ENCODE data around the gene NPAS2.

The NPAS2 gene

GRCh38 chr2:100907832-100908231, 87.9 kb downstream of the NPAS2 start:
- DNase-seq (ENCODE audit: low read depth) = no peak

DNA sequence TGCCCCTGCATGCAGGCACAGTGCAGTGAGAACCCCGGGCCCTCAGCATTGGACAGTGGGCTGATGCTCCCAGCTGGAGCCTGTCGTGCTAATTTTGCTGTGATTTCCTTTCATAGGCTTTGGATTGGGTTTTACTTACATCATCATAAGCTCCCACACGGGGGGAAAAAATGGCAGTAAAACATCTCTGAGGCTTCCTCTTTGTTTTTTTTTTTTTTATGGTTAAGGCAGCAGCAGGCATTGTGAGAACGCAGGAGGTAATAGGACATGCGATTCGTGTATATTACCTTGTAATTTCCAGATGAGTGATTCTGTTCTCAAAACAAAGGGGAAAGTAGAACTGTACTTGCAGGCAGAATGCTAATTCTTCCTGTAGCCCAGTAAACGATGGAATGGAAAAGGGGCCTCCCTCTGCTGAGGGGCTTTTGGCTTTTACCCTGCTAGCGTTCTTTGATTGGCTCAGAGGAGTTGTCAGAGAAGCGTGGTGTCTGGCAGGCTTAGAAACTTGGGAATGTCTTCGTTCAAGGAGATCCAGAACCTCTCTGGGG, 89.7 kb downstream of the NPAS2 start:
- no peak for DNase-seq (ENCODE audit: low read depth)

- DNase-seq (ENCODE audit: low read depth) = no peak
These were observed 90.2 kb downstream of the NPAS2 start for GRCh38 chr2:100910111-100910510.

DNA sequence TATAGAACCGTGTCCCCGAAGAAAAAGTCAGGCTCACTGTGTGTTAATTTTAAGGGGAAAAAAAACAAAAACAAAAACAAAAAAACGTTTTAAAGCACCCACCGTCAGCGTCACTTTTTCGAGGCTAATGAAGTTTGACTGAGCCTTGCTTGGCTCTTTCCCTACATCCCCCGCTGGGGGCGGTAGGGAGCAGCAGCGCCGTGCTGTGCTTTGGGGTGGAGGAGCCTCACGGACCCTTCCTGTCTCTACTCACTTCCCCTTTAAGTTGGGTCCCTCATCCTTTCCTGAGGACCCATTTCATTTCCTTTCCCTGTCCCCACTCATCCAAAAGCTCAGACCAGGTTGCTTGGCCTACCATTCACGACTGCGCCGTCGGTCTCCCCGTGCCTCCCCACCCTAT, 99.4 kb downstream of the NPAS2 start:
- no peak for DNase-seq (ENCODE audit: low read depth)

GRCh38 chr2:100921685-100922161, 101.8 kb downstream of the NPAS2 start:
- no peak for DNase-seq (ENCODE audit: low read depth)

DNA sequence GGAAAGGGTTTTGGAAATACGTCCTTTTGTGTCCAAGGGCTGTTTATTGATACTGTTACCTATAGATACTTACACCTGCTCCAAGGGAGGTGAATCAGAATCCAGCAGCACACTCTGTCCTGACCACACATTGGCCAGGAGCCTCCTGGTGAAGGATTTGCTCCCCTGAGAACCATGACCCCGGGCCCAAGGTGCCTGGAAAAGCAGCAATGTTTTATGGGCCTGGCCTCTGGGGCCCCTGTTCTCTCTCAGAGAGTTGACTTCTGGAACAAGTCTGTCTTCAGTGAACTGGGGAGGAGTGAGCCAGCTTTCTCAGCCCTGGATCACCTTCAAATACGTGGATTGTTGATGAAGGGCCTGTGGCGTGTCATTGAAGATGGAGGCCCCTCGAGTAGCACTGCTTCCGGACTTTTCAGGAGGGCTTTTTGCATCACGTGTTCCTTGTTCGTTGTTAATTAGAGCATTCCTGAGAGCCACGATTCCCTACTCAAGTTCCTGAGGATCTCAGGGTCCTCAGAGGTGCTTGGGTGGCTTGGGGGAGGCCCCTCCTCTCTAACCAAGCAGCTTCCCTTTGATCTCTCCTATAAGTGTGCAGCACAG, 103.6 kb downstream of the NPAS2 start:
- DNase-seq (ENCODE audit: low read depth) = no peak

- DNase-seq (ENCODE audit: low read depth) = no peak
These were observed 104.2 kb downstream of the NPAS2 start for GRCh38 chr2:100924122-100924519.

DNA sequence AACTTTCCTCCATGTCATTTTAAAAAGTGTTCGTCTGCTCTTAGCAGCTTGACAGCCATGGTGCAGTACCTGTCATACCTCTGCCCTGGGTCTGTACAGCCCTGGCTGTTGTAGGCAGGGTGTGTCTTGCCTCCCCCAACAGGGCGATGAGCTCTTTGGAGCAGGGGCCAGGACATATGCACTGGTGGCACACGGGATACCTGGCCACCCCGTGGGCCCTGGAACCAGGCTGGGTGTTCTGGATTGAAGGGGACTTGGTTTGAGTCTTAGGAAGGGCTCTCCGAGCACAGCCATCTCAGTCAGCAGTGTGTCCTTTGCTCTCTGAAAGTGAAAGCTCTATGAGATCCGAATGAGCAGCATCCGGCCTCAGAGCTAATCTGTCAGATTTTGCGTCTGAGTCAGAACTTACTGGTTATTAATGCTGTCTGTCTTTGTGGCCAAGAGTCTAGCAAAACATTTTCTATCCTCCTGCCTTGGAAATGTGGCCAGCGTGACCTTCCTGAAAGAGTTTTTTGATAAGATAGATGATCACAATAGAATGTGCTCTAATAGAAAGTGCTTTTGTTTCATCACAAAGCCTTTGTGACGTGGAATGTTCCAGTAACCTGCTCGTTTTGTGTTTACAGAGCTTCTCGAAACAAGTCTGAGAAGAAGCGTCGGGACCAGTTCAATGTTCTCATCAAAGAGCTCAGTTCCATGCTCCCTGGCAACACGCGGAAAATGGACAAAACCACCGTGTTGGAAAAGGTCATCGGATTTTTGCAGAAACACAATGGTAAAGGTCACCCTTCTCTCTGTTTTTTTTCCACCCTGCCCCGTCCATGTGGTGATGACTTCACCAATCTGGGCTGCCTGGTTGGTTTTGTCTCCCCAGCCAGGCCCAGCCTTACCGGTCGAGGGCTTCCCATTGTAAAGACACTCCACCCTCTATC, 104.8 kb downstream of the NPAS2 start:
- DNase-seq (ENCODE audit: low read depth) = peak; percentile 42

GRCh38 chr2:100928235-100928634, 108.3 kb downstream of the NPAS2 start:
- DNase-seq (ENCODE audit: low read depth) = no peak

GRCh38 chr2:100929147-100929546, 109.2 kb downstream of the NPAS2 start:
- DNase-seq (ENCODE audit: low read depth) = no peak

- peak; percentile 26 for DNase-seq (ENCODE audit: low read depth)
These were observed 114.8 kb downstream of the NPAS2 start for GRCh38 chr2:100934504-100935371.

DNA sequence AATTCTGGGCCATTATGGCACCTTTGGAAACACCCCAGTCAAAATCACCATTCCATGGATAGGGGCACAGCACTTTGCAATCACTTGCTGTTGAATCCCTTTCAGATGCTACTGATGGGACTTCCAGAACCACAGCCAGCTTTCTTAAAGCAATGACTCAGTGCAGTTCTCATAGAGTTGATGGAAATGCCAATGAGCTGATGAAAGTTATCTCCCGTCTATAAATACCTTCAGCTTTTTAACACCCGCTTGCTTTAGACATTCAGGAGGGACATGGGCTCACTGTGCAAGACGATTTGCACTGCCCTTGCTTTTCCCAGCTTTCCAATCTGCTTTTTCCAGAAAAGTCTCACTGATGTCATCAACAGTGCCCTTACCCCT, 115.4 kb downstream of the NPAS2 start:
- peak; percentile 30 for DNase-seq (ENCODE audit: low read depth)

DNA sequence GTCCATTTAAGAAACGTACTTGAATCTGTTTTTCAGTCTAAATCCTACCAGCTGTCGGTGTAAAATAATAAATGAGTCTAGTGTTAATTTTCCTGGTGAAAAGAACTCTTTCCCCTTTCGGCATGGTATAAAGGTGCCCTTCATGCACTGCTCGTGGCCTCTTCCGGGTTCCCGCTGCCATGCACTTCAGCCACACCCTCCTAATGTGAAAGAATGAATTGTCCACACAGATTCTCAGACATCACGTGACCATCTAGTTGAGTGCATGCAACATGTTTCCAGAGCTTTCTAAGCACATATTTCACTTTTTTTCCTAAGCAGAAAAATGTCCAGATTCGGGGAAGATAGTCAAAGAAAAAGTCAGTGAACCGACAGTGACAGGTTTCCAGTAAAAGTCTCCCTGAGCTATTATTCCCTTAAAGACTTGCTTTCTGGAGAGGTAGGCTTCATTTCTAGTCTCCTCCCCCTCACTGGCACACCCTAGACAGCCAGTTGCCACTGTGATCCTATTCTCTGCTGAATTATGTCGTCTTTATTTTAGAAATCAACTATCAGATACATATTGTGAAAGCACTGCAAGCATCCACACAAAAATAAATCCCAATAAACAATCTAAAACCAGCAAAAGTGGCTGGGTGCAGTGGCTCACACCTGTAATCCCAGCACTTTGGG, 116.3 kb downstream of the NPAS2 start:
- DNase-seq (ENCODE audit: low read depth) = no peak

DNA sequence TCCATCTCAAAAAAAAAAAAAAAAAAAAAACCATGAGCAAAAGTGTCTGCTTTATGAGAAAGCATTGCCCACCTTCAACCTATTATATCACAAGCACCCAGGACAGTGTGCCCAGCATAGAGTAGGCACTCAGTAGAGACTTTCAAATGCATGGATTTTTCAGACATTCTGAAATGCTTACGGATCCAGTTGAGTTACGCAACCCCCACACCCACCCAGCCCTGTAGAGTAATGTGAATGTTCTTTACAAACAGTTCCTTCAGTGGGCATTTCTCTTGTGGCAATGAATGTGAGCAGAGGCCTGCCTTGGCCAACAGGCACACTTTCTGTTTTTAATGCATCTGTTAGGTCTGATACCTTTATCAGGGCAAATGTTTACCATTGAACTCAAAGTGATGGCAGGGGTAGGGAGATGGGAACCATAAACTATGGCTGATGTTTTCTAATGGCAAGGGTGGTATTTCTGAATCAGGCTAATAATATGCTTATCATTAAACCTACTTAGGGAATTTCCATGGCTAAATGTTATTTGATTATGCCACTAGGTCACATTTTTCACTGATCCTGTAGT, 117.1 kb downstream of the NPAS2 start:
- no peak for DNase-seq (ENCODE audit: low read depth)

DNA sequence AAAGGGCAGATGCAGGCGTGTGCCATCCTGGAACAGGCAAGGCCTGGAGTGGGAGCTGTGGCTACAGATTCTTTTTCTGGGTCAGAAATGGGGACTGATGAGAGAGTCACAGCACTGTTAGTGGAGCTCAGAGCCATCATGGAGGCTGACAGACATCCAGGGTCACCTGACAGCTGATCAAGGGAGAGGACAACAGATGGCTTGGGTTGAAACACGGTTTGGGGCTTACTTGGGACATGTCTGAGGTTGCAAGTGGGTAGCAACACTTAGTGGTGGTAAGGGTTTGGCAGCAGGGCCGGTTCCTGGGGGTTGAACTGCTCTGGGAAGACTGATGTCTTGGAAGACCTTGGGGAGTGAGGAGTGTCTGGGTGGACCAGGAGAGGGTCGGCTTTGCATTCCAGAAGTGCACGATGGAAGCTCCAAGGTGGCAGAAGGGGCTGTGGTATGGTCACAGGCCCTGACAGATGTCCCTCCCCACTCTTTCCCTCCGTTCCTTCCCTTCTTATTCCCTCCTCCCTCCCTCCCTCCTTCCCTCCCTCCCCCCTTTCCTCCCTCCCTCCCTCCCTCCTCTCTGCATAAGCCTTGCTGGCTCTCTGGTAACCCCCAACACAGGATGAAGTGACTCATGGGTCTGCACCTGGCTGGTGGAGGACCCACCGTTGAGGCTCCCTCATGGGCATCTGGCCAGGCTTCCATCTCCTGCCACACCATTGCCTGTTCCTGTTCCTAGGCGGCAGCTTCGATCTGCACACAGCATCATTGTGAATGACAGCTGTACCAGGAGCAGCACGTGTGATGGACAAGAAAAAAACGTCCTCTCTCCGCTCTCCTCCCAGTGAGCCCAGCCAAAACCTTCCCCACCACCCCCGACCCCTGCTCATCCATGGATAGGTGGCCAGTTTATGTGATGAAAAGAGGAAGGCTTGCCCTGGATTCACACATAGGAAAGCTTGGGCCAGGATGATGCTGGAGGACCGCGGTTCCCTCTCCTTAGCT, 118.4 kb downstream of the NPAS2 start:
- no peak for DNase-seq (ENCODE audit: low read depth)

DNA sequence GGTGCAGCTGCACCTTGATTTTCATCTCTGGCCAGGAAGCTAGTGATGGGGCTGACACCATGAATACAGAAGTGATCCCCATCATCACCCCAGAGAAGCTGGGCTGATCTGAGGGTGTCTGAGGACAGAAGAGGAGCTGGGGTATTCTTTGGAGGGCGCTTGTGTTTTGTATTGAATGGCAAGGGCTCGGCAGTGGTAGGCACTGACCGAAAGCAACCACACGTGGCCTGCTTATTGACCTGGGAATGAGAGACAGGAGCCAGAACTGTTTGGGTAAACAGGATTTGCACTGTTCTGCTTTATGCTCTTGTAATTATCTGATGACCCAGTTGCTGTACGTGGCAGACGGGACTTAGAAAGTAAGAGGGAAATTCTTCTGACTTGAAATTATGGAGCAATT, 119.5 kb downstream of the NPAS2 start:
- no peak for DNase-seq (ENCODE audit: low read depth)

DNA sequence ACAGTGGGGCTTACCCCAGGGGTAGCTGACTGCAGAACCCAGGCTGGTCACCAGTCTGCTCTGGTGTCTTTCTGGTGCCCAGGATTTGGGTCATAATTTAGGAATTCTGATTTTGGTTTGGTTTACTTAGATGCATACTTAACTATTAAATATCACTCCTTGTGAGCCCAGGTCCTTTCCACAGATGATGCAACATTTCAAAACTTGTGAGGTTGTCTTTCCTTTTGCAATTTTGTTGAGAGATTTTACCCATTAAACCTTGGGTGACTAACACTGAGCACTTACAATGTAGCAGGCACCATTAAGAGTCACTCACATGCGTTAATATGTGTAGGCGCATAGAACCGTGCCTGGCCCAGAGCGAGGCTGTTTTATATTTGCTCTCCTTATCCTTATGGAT, 120.3 kb downstream of the NPAS2 start:
- peak; percentile 36 for DNase-seq (ENCODE audit: low read depth)

DNA sequence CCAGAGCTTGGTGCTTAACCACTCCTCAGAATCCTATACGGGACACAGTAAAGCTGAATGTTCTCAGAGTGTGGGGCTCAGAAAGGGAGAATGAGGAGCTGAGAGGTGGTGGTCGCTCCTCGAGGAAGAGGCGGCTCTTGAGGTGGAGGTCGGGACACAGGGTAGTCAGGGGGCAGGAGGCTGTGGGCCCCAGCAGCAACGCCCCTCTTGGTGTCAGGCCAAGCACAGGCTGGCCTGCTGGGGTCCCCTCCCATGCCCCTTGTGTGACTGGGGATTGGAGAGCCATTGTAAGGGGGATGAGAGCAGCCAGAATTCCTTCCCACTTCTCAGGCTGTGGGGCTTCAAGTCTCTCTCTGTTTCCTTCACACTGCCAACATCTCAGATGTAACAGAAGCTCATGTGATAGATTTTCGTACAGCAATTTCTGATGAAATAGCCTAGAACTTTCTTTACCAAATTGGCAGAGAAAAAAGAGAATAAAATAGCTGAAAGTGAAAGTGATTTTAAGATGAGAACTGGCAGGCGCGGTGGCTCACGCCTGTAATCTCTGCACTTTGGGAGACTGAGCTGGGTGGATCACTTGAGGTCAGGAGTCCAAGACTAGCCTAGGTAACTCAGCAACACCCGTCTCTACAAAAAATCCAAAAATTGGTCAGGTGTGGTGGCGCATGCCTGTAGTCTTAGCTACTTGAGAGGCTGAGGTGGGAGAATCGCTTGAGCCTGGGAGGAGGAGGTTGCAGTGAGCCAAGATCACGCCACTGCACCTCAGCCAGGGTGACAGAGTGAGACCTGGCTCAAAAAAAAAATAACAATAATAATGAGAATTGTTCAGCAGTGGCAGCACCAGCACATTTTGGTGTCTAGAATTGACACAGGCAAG, 121.1 kb downstream of the NPAS2 start:
- no peak for DNase-seq (ENCODE audit: low read depth)

DNA sequence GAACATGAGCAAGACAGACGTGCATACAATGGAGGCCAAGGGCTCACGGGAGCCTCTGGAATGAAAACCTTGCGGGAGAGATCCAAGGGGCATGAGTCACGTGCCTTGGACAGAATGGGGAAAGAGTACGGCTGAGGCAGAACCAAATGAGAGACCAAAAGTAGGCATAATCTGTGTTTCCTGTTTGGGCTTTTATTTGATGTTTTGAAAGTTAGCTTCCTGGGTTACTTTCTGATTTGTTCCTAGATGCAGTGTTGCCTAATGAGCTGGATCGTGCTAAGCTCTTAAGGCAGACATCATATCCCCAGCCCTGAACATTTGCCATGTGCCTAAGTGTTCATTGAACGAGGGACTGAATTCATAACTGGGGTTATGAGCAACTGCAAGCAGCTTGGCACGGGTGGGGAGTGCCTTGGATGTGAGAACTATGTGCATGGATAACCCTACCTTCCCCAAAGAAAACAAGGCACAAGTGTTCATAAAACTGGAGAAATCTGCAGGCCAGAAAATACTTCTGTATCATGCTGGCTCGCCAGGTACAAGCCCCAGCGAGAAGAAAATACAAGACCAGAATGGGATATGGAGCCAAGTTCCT, 121.8 kb downstream of the NPAS2 start:
- peak; percentile 65 for DNase-seq (ENCODE audit: low read depth)
